NCI-H1092 treated with DMSO at 0.1 percent for 48 hours (cell line): Measurements from ENCODE around the gene VAV3.

Experiments
- DNase-seq: peaks from one replicate; lab custom pipeline; 2025; lab: John Stamatoyannopoulos, UW

The VAV3 gene

DNA sequence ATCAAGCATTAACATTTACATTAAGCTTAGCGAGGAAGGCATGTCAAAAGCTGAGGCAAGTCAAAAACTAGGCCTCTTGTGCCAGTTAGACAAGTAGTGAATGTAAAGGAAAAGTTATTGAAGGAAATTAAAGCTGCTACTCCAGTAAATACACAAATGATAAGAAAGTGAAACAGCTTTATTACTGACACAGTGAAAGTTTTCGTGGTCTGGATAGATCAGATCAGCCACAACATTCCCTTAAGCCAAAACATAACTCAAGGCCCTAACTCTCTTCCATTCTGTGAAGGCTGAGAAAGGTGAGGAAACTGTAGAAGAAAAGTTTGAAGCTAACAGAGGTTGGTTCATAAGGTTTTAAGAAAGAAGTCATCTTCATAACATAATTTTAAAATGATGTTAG, 131.9 kb downstream of the VAV3 start:
- DNase-seq = no peak

DNA sequence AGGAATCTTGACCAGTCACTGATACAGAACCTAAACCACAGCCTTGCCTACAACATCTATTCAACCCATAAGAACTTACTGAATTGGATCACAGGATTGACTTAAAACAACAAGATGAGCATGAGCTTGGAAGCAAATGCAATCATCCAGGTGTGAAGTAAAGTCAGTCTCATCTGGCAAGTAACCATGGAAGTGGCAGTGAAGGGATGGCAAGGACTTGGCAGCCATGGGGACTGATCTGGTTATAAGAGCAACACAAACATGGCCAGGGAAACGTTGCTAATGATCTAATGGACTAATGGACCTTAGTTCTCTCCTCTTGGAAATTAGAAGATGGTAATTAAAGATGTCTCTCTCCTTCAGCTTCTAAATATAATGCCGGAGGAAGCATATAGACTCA, 133.1 kb downstream of the VAV3 start:
- no peak for DNase-seq

DNA sequence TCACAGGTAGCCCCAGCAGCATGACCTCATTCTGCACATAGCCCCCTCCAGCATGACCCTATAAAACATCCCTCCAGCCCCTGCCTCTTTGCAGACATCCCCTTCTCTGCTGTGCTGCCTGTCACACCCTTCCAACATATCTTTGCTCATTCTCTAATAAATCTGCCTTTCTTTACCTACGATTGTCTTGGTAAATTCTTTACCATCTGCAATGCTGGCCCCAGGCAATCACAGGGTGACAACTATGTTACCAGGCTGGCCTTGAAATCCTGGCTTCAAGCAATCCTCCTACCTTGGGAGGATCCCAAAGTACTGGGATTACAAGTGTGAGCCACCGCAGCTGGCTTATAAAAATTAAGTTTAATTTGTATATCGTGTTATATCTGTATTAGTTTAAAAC, 134.5 kb downstream of the VAV3 start:
- DNase-seq = no peak

DNA sequence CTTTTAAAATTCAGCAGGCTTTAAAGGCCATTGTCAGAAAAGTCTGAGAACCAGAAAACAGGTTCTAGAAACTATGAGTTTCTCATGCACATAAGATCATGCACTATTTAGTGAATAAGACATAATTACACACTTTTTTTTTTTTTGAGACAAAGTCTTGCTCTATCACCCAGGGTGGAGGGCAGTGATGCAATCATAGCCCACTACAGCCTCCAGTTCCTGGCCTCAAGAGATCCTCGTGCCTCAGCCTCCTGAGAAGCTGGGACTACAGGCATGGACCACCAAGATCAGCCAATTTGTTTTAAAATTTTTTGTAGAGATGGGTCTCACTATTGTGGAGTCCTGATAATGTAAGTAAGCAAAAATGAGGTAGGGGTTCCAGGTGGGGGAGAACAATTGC, 134.9 kb downstream of the VAV3 start:
- DNase-seq = no peak

DNA sequence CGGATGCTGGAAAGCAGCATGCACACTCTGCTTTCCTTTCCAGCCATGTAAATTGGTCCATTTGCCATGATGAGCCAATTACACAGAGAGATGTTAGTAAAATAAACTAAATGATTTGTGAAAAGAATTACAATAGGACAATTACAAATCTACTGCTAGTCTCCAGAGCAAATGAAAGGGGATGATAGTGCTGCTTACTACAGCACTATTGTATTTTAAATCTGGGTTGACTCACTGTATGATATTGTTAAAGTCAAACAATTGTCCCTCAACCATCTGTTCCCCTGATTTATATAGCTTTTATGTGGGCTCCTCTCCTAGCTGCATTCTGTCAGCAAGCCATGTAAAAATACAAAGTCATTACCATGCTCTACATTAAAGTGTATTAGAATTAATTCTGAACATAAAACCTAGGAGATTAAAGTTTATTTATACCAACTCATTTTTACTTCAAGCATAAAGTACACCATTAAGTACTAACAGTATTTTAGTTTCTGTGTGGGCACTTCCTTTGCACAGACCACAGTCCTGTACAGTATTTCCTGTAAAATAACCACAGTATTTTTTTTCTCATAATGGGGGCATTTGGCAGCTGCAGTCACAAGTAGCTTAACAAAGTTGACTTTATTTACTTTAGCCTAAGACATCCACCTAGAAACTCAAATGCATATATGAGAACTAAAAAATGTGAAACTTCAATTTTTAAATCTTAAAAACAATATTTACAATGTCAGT, 135.8 kb downstream of the VAV3 start:
- DNase-seq = peak; percentile 41

DNA sequence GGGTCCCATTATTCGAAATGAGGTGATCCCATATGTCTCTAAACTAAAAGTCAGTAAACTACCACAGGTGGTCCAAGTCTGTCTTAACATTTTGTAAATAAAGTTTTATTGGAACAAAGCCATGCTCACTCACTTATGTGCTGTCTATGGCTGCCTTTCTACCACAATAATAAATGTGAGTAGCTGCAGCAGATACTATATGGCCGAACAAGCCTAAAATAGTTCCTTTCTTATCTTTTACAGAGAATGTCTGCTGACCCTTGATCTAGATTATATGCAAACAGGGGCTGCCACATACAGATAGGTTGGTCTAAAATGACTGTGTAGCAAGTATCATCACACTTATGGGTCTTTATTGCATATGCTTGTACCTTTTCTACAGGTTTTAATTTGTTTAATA, 140.0 kb downstream of the VAV3 start:
- DNase-seq = no peak

DNA sequence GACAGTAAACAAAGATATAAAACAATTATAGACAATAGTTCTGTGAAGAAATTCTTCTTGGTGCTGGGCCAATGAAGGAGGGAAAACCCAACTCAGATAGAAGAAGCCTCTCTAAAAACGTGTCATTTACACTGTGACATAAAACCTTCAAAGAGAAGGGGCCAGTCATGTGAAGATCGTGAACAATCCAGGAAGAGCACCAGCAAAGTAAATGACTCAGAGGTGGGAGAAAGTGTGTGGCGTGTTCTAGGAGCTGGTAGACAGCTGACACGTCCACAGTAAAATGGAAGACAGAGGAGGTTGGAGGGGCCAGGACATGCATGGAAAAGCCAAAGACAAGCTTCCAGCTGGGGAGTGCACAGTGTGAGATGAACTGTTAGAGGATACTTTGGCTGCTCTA, 143.6 kb downstream of the VAV3 start:
- DNase-seq = no peak

DNA sequence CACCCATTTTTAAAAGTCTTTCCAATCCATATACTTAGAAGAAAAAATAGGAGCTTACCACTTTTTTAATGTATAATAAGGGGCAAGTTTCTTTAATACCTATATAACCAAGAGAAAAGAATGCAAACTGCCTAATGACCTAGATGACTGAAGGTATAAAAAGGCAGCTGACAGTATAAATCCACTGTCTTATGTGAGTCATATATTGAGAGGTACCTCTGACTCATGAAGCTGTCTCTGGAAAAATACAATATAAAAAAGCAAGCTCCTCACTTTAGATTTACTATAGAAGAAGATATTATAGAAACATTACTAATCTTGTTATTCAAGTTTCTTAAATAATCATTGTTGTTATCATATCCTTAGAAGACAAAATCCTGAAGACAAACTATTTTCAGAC, 144.2 kb downstream of the VAV3 start:
- DNase-seq = no peak

DNA sequence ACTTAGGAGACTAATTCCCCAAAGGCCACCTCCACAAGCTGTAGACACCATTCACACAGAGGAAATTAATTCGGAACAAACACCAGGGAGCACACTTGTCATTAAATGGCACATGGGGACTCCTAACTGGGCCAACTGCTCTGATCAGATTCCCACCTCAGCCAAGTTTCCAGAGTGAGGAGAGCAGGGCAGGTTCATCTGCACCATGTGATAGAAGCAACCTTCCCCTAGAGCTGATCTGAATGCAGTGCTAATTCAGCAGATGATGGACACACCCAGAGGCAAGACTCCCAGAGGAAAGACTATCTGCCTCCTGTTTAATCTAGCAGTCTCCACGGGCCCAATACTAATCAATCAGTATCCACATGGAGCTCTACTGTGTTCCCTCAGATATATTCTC, 147.0 kb downstream of the VAV3 start:
- no peak for DNase-seq

DNA sequence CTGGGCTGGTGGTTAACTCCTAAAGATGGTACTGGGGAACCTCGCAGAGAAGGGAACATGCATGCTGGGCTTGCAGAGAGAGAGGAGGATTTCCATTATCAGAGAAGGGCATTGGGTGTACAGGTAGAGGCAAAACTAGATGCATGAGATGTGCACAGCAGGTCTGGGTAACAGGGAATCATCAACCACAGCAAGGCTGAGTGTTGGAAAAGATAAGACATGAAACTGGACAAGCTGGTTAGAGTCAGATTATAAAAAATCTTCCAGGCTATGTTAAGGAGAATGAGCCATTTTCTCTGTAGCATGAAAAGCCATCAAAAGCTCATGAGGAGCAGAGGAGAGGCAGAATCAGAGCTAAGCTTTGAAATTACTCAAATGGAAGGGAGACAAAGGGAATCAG, 147.8 kb downstream of the VAV3 start:
- DNase-seq = no peak

DNA sequence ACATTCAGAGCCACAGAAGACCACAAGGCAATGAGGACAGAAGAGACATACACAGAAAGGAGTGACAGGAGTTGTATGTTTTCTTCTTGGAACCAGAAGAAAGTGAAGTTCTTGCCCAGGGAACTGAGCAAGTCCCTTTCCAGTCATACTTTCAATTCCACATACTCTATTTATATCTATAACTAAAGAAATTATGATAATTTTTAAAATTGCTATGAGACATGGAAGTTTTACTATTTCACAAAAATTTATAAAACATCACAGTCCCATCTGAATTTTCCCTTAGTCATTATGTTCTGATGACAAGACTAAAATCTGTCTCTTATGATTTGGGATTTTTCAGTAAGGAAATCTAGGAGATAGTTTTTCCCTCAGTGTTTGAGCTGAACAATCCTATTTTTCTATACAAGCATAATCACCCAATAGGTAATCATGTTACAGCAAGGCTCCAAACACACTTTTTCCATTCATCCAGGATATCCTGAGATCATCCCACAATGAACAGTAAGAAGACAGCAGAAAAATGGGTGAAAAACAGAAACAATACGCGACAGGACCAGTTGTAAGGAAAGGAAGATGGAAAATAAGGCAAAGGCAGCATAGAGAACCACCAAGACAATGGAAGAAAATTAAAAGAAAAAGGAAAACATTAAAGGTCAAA, 154.6 kb downstream of the VAV3 start:
- DNase-seq = no peak

DNA sequence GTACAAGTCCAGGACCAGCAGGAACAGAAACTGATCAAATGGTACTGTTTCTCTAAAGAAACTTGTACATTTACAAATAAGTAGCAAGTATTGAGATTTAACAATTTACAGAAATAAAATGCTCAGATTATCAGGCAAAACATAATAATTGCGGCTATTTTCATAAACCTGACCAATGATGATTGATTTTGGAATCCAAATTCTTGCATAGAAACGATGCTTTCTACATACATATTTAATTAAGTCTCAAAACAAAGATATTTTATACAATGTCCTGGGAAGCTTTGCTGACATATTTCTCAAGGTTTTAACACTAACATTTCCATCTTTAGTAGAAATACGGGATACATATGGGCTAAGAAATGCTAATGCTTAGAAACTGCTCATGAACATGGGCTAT, 157.1 kb downstream of the VAV3 start:
- no peak for DNase-seq

DNA sequence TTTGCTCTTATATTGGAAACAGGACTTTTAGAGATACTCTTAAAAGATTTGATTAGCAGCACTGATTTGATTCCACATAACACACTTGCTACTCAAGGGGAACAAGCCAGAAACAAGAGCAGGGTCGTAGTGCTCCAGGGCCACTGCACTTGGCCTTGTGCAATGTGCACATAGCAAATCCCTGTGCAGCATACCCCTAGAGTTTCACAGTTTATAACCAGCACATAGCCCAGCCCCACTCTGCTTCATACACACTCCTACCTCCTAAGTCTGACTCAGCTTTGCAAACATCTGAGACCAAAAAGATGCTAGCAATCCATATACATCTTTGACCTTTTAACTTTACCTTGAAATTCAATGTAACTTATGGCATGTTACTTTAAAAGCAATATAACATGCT, 157.6 kb downstream of the VAV3 start:
- DNase-seq = no peak

DNA sequence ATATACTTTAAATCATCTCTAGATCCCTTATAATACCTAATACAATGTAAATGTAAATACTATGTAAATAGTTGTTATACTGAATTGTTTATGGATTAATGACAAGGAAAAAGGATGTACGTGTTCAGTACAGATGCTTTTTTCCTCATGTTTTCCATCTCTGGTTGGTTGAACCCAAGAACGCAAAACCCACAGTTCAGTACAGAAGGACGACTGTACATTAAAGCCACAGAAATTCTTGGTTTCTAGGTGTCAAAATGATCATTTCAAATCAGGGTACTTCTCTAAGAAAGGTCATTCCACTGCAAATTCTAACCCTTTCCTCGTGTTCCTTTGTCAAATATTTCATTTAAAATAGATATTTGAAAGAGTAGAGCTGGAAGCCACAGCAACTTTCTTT, 158.1 kb downstream of the VAV3 start:
- DNase-seq = no peak

DNA sequence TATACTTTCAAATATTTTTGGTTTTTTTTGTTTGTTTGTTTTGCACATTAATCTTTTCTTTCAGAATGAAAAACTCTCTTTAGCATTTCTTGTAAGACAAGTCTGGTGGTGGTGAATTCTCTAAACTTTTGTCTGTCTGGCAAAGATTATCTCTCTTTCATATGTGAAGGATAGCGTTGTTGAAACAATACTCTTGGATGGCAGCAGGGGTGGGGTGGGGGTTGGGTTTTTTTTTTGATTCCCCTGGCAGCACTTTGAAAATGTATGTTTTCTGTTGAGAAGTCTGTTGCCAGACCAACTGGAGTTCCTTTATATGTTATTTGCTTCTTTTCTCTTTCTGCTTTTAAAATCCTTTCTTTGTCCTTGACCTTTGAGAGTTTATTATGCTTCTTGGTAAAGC, 160.2 kb downstream of the VAV3 start:
- no peak for DNase-seq

DNA sequence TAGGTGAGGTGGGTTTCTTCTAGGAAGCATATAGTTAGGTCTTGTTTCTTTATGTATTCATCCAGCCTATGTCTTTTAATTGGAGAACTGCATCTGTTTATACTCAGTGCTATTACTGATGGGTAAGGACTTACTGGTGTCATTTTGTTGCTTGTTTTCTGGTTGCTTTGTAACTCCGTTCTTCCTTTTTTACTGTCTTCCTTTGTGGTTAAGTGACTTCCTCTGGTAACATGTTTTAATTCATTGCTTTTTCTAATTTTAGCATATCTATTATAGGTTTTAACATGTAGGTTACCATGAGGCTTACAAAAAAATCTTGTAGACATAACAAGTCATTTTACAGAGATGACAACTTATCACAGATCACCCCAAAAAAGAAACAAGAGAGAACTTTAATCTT, 160.8 kb downstream of the VAV3 start:
- DNase-seq = no peak

DNA sequence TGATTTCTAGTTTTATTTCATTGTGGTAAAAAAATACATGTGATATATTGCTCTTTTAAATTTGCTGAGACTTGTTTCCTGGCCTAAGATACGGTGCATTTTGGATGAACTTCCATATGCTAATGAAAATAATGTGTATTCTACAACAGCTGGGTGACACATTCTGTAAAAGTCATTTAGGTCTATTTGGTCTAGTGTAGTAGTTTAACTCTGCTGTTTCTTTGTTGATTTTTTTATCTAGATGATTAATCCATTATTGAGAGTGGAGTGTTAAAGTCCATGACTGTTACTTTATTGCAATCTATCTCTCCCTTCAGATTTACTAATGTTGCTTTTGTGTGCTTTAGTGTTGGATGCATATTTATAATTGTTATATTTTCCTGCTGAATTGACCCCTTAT, 161.4 kb downstream of the VAV3 start:
- no peak for DNase-seq

DNA sequence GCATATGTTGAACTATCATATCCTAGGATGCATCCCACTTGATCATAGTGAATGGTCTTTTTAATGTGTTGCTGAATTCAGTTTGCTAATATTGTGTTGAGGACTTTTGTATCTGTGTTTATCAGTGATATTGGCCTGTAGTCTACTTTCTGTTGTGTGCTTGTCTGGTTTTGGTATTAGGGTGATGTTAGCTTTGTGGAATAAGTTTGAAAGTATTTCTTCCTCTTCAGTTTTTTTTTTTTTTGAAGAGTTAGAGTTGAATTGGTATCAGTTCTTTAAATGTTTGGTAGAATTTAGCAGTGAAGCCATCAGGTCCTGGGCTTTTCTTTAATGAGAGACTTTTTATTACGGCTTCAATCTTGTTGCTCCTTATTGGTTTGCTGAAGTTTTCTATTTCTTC, 162.3 kb downstream of the VAV3 start:
- DNase-seq = no peak

DNA sequence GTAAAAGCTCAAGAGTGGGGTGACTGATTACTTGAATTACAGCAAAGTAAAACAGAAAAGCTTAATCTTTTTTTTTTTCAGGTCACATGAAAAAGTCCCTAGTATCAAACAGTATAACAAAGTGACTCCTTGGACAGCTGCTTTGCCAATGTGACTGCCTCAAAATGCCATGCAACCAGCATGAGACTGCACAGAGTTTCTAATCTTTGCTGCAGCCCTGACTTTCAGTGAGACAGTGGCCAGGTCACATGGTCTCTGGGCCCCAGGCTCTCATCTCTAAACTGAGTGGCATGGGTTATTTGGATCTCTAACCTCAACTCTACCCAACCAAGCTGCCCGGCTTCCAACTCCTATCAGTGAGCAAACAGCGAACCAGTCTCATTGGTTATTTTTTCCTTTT, 169.0 kb downstream of the VAV3 start:
- no peak for DNase-seq

DNA sequence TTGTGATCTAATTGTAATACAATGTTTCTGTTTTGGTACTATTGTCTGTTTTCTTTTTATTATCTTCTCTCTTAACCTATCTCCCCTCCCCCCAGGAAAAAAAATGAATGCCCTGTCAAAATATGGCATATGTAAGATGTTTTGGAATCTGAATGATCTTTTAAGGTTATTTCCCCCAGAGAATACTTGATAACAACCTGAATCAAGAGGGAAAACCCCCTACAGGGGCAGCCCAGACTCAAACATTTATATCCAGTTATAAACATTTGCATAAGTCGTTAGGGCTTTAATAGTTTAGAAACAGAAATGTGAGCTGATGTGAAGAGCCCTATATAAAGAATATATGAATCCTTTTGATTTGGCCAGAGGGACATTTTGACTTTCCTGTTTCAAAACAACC, 169.5 kb downstream of the VAV3 start:
- DNase-seq = no peak

DNA sequence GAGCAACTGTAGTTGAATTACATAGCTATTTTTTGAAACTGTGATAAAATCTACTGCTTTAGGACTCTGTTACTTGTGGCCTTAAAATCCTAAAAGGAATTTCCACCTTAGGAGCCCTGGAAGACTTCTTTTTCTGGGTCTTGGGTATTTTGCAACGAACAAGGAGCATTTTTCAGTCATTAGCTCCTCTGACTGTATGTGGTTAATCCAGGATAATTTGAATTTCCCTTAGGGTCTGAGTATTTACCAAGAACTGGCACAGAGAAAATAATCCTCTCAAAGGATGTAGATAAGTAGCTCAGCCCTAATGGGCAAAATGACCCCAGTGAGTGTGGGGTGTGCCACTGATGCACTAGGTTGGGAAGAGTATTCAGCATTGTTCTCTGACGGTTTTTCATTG, 170.4 kb downstream of the VAV3 start:
- DNase-seq = no peak

DNA sequence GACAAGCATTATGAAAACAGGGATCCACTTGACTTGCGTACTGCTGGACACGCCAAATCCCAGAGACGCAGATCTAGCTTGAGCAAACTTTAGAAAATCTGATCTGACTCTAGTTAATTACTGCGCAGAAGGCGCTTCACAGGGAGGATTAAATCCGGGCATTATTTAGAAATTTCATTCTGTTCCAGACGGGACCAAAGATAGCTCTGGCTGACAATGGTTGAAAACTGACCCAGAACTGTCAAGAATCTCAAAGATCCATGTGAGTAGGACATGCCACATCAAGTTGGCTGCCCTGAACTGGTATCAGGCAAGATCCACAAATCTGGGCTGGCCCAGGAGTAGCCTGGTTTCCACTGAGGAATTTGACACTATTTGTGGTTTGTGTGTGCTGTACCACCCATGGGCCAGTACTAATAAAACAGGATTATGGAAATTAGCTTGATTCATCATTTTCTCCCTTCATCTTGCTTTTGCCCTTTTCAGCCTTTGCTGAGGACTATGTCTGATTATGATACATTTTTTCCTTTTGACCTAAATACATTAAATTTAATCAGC, 171.0 kb downstream of the VAV3 start:
- no peak for DNase-seq

DNA sequence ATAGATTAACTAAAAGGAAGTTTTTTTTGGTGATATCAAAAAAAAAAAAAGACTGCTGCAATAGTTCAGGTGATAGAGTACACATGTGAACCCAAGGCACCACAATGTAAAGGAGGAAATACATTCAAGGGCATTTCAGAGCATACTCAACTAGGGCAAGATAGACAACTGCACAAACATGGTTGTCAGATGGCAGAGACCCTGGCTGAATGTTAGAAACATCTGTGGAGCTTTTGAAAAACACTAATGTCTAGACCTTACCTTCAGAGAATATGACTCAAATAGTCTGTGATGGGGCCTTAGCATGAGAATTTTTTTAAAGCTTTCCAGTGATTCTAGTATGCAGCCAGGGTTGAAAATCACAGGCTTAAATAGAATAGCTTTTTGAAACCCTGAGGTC, 173.6 kb downstream of the VAV3 start:
- DNase-seq = no peak
